GM12878 (cell line): ENCODE results near the gene PRR15.

Experiments used
- EGR1 ChIP-seq, 2 experiments: IDR thresholded peaks; 1 replicate in 1 of 2; 2 replicates in 1 of 2; pipeline ENCODE4 v1.6.1; 2011 to 2012; ENCODE audit warnings: low read depth in 2 of 2, low read length in 2 of 2, borderline replicate concordance in 1 of 2, mild to moderate bottlenecking in 1 of 2, moderate library complexity in 1 of 2
- POLR2A ChIP-seq: IDR thresholded peaks from 2 replicates; pipeline ENCODE4 v1.6.1; 2011; ENCODE audit warnings: low read depth, mild to moderate bottlenecking, low read length
- POLR2AphosphoS5 ChIP-seq: IDR thresholded peaks from 2 replicates; pipeline ENCODE4 v1.6.1; 2011; ENCODE audit warnings: mild to moderate bottlenecking, low read length, inconsistent platforms
- TF ChIP-seq, protein P1 (sequence below), 3 experiments: IDR thresholded peaks in 2 of 3; conservative IDR thresholded peaks in 1 of 3; 2 replicates each; pipeline ENCODE4 v1.5.1; 2011; ENCODE audit warnings: low read depth in 3 of 3, low read length in 3 of 3, mild to moderate bottlenecking in 3 of 3, control low read depth in 2 of 3, moderate library complexity in 2 of 3, inconsistent platforms in 1 of 3, mixed read lengths in 1 of 3; ENCODE audit not compliant: control insufficient read depth in 2 of 3, insufficient read depth in 1 of 3; ENCODE audit errors: extremely low read depth in 1 of 3

DNA sequence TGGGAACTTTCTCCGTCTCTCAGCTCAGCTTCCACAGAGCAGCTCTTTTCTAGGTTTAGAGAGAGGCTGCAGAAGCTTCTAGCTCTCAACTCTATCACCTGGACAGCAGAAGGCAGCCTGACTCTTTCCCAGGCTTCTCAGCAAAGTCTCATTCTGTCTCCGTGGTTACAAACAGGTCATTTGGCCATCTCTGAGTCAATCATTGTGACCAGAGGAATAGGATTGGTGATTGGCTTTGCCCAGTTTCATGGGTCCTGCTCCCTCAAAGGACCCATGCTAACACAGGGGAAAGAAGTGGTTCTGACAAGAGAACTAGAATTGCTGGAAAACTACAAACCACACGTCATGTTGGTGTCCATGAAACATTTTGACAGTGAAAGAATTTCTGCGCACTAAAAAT, 43.6 kb downstream of the PRR15 start:
- TF ChIP-seq POLR2AphosphoS5 (no peak), POLR2A (no peak), EGR1 (IDR thresholded peaks at IDR 0.05; ENCODE audit: borderline replicate concordance in 1 of 2, low read depth in 2 of 2, low read length in 2 of 2) (no peak)
- TF ChIP-seq, protein P1, sequence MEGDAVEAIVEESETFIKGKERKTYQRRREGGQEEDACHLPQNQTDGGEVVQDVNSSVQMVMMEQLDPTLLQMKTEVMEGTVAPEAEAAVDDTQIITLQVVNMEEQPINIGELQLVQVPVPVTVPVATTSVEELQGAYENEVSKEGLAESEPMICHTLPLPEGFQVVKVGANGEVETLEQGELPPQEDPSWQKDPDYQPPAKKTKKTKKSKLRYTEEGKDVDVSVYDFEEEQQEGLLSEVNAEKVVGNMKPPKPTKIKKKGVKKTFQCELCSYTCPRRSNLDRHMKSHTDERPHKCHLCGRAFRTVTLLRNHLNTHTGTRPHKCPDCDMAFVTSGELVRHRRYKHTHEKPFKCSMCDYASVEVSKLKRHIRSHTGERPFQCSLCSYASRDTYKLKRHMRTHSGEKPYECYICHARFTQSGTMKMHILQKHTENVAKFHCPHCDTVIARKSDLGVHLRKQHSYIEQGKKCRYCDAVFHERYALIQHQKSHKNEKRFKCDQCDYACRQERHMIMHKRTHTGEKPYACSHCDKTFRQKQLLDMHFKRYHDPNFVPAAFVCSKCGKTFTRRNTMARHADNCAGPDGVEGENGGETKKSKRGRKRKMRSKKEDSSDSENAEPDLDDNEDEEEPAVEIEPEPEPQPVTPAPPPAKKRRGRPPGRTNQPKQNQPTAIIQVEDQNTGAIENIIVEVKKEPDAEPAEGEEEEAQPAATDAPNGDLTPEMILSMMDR (IDR thresholded peaks at IDR 0.05 in 2 of 3, conservative IDR thresholded peaks at IDR 0.05 in 1 of 3; ENCODE audit: control insufficient read depth in 2 of 3, extremely low read depth in 1 of 3, insufficient read depth in 1 of 3, low read depth in 3 of 3, low read length in 3 of 3), result no peak
